ENCODE data around the gene PADI3. TPM values are rescaled to one million over a fixed set of nuclear protein-coding genes. Genes with fewer than 3 reads are reported as not detected.
"Not testable (repeated sequence)": the region's sequence is repeated elsewhere in the genome, so short reads cannot be mapped to it uniquely, and the experiment has no call there.

The PADI3 gene
- total and polyA plus RNA-seq, 2 donors (not counting 3 experiments of a cell fraction or from before 2014, with no cell fraction given): not detected

- H3K9ac ChIP-seq (replicated peaks; ENCODE audit: extremely low read depth, insufficient read depth, low read length); BruUV-seq (replicated peaks); dilution Hi-C loops (cut with MboI; ENCODE audit: extremely low pct_ligation_motif_present, low sequenced_read_pairs); H3K4me3 ChIP-seq (replicated peaks in 1 of 3; ENCODE audit: insufficient read depth in 1 of 3, low read depth in 1 of 3, low read length in 3 of 3); H3K9me1 ChIP-seq (replicated peaks; ENCODE audit: control insufficient read depth, extremely low read depth, insufficient read depth, low read length); H4K20me1 ChIP-seq (replicated peaks; ENCODE audit: control insufficient read depth, extremely low read depth, insufficient read depth, low read length); H3K79me2 ChIP-seq (ENCODE audit: control insufficient read depth, insufficient read depth, low read length); H3K4me1 ChIP-seq (ENCODE audit: control insufficient read depth, extremely low read depth, insufficient read depth, low read length); POLR2A ChIA-PET; H3K9me3 ChIP-seq (replicated peaks; ENCODE audit: control insufficient read depth, insufficient read depth, low read length); H3K27me3 ChIP-seq (ENCODE audit: control insufficient read depth in 2 of 2, insufficient read depth in 2 of 2, low read length in 2 of 2); H3K4me2 ChIP-seq (ENCODE audit: insufficient read depth, low read length); H3K27ac ChIP-seq (ENCODE audit: insufficient read depth, low read depth, low read length); FAIRE-seq; intact Hi-C loops (cut with micrococcal nuclease); H2AFZ ChIP-seq (ENCODE audit: low read depth, low read length); DNase-seq (ENCODE audit: low read depth, low spot score); H3K36me3 ChIP-seq (ENCODE audit: control insufficient read depth in 2 of 2, extremely low read depth in 1 of 2, insufficient read depth in 2 of 2, low read length in 2 of 2): not testable (repeated sequence)
- CTCF ChIA-PET: interaction anchor here (1.4 to 8.7 kb wide), 4 partner anchors 9 to 181 kb away, joined by 3 to 261 read pairs (median 7); partner anchors contain the start of gene PADI3
- TF ChIP-seq EZH2 (IDR thresholded peaks at IDR 0.05; ENCODE audit: borderline replicate concordance, low read depth, low read length, severe bottlenecking): peak; percentile 83
Observed at GRCh38 chr1:17241011-17241779, 7.7 kb upstream of the PADI3 start.

- H3K79me2 ChIP-seq (ENCODE audit: control insufficient read depth, insufficient read depth, low read length); H3K27ac ChIP-seq (ENCODE audit: insufficient read depth, low read depth, low read length); DNase-seq (ENCODE audit: low read depth, low spot score); H3K27me3 ChIP-seq (ENCODE audit: control insufficient read depth in 2 of 2, insufficient read depth in 2 of 2, low read length in 2 of 2); H3K4me2 ChIP-seq (ENCODE audit: insufficient read depth, low read length); FAIRE-seq; H3K9ac ChIP-seq (replicated peaks; ENCODE audit: extremely low read depth, insufficient read depth, low read length); H4K20me1 ChIP-seq (replicated peaks; ENCODE audit: control insufficient read depth, extremely low read depth, insufficient read depth, low read length); H3K4me1 ChIP-seq (ENCODE audit: control insufficient read depth, extremely low read depth, insufficient read depth, low read length); H3K36me3 ChIP-seq (ENCODE audit: control insufficient read depth in 2 of 2, extremely low read depth in 1 of 2, insufficient read depth in 2 of 2, low read length in 2 of 2); BruUV-seq (replicated peaks); H3K4me3 ChIP-seq (replicated peaks in 1 of 3; ENCODE audit: insufficient read depth in 1 of 3, low read depth in 1 of 3, low read length in 3 of 3); POLR2A ChIA-PET; CTCF ChIA-PET; H2AFZ ChIP-seq (ENCODE audit: low read depth, low read length); intact Hi-C loops (cut with micrococcal nuclease); H3K9me1 ChIP-seq (replicated peaks; ENCODE audit: control insufficient read depth, extremely low read depth, insufficient read depth, low read length); H3K9me3 ChIP-seq (replicated peaks; ENCODE audit: control insufficient read depth, insufficient read depth, low read length); dilution Hi-C loops (cut with MboI; ENCODE audit: extremely low pct_ligation_motif_present, low sequenced_read_pairs): not testable (repeated sequence)
- TF ChIP-seq EZH2 (IDR thresholded peaks at IDR 0.05; ENCODE audit: borderline replicate concordance, low read depth, low read length, severe bottlenecking): peak; percentile 74
Observed at GRCh38 chr1:17241780-17242074, 7.2 kb upstream of the PADI3 start.

Data from endothelial cell of umbilical vein (primary cell).